GM21717 (cell line): ENCODE data around the gene OSBPL6.
"Not testable (repeated sequence)": the region's sequence is repeated elsewhere in the genome, so short reads cannot be mapped to it uniquely, and the experiment has no call there.

Source experiments
- ATAC-seq: cut with Tn5 transposase; IDR thresholded peaks from one replicate; pipeline ENCODE4 v1.9.1; 2021; ENCODE audit warnings: mild to moderate bottlenecking, moderate library complexity; ENCODE audit not compliant: unreplicated experiment

The OSBPL6 gene

DNA sequence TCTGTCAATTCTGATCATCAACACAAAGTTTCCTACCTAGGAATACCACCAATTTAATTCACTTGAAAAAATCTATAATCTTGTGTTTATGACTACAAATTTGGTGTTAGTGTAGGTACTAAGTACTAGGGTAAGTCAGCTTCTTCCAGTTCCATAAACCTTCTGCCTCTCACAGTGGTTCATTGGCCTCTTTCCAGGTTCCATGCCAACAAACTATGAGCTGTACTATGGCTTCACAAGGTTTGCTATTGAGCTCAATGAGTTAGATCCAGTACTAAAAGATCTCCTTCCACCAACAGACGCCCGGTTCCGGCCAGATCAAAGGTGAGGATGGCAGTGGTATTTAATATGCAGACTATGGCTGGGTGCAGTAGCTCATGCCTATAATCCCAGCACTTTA, 197.9 kb downstream of the OSBPL6 start:
- ATAC-seq: no peak

- no peak for ATAC-seq
Measured at GRCh38 chr2:178394859-178395258, 200.5 kb downstream of the OSBPL6 start.

- ATAC-seq: no peak
Measured at GRCh38 chr2:178395295-178395694, 201.0 kb downstream of the OSBPL6 start.

DNA sequence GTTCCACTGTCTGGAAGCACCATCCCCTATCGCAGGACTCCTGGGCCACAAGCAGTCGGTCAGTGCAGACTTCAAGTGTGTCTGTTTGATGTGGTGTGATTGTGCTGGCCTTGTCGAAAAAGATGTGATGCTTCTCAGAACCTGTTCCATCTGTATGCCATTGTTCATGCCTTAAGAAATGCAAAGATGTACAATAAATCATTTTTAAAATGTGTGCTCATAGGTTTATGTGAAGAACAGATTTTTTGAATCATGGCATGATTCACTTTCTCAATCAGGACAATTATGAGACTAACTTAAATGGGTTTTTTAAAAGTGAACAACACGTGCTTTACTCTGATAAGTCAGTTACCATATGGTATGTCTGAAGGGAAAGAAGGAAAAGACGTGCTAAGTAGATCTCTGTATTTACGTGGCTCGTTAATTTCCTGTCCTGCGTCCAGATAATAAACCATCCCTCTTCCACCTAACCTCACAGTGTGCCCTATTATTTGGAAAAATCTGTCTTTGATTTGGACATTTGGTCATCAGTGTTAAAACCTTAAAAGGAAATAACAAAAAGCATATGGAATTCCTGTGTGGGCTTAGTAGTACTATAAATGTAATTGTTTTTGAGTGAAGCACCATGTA, 201.7 kb downstream of the OSBPL6 start:
- no peak for ATAC-seq

- peak; percentile 93 for ATAC-seq
Measured at GRCh38 chr2:178397002-178397605, 202.8 kb downstream of the OSBPL6 start.

GRCh38 chr2:178401994-178402437, 207.7 kb downstream of the OSBPL6 start:
- ATAC-seq: no peak

DNA sequence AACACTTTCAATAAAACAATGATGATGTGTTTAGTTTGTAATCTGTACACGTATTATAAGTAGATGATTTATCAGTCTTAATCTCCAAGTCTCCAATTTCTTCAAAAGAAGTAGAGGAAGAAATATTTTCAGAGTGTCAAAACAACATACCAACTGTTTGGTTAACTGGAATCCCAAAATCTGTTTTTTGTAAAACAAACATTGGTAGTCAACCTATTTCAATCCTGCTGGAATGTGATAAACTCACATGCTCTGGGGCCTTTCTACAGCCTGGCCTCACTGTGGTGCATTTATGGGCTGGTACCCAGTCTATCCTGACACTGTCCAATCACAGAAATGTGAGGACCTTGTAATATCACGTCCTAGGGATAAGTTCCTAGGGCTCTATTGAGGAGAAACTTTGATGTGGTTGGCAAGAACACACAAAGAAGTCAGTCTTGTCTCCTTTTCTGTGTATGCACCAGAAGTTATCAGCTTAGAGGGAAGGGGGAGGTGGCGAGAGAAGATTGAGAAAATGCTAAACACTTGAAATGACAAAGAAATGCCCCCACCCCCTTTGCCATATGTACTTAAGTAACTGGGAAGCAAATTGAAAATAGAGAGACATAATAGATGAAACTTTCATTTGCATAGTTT, 209.5 kb downstream of the OSBPL6 start:
- ATAC-seq: peak; percentile 53

DNA sequence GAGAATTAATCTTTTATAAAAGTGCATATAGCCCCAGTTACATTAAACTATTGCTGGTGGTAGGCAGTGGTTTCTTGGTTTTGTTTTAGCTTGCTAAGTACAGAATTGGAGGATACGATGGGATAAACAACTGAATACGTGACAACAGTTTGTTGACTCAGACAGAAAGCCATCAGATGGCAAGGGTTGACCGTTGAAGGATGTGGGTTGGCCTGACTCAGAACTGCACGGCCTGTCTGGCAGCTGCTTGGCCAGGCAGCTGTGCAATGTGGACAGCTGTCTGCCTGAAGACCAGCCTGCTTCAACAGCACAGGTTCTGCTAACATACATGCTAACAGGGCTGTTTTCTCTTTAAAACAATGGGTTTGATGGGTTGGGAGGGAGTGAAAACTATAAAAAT, 210.1 kb downstream of the OSBPL6 start:
- ATAC-seq: peak; percentile 100

GRCh38 chr2:178409261-178409660, 214.9 kb downstream of the OSBPL6 start:
- ATAC-seq: no peak

DNA sequence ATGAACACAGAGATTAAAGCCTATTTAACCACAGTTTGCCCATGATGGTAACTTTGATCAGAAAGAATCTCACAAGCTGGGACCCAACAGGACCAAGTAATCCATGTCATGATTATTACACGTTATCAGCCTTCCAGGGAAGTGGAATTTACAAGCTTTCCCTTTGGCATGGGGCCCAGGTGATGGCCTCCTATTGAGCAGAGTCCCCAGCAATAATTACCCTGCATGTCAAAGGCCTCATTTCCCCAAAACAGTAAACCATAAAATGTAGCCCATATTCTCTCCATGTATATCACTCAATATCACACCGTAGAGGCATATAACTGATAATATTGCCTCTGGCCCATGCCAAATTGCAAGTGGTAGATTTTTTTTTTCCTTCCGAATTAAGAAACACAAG, 217.7 kb downstream of the OSBPL6 start:
- ATAC-seq: no peak

DNA sequence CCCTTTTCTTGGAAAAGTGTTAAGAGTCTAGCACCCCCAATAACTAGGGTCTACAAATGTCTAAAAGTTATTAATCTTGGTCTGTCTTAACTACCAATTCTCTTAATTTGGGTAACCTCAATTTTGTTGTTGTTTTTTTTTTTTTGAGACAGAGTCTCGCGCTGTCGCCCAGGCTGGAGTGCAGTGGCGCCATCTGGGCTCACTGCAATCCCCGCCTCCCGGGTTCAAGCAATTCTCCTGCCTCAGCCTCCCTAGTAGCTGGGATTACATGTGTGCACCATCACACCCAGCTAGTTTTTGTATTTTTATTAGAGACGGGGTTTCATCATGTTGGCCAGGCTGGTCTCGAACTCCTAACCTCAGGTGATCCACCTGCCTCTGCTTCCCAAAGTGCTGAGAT, 218.1 kb downstream of the OSBPL6 start:
- not testable (repeated sequence) for ATAC-seq

DNA sequence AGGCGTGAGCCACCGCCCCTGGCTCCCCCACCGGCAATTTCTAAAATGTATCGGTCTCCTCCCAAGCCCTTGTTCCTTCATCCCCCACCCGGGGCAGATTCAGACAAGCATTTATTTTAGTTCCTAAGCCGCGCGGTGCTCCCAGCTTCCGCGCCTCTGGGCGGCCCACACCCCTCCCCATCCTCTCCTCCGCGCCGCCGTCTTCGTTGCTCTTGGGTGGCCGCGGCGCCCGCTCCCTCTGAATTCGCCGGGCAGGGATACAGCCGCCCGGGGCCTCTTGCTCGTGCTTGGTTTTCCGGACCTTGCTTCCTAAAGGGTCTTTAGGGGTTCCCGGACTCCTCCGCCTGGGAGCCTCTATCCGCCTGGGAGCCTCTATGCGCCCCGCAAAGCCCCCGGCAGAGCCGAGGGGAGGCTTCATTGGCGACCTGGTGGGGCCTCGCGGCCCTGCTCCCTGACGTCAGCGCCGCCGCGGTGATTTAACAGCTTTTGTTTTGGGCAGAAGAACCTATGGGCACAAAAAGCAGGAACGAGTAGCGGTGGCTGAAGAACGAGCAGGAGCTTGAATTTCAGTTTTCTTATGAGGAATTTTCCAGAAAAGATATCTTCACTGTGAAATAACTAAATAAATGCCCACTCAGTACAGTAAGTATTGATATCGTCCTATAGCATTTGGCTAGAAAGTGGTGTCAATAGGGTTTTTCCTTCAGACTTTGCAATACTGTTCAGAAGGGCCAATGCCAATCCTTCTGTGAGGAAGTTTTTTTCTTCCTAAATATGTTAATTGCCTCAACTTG, 219.4 kb downstream of the OSBPL6 start:
- ATAC-seq: peak; percentile 85

- peak; percentile 85 for ATAC-seq
Measured at GRCh38 chr2:178414266-178415247, 220.2 kb downstream of the OSBPL6 start.

DNA sequence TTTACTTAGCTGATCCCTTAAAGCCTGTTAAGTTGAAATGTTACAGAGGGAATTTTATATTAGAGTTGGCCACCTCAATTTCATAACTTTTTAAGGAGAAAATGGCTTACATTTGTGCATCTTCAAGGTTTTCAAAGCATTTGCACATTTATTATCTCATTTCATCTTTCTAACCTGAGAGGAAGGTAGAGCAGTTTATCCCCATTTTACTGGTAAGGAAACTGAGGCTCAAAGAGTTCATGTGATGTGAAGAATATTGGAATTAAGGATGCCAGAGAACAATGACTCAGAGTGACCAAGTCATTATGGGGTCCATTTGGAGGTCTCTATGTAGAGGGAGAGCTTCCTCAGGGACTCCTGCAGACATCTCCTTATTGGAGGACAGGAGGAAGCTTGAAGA, 221.7 kb downstream of the OSBPL6 start:
- ATAC-seq: no peak

DNA sequence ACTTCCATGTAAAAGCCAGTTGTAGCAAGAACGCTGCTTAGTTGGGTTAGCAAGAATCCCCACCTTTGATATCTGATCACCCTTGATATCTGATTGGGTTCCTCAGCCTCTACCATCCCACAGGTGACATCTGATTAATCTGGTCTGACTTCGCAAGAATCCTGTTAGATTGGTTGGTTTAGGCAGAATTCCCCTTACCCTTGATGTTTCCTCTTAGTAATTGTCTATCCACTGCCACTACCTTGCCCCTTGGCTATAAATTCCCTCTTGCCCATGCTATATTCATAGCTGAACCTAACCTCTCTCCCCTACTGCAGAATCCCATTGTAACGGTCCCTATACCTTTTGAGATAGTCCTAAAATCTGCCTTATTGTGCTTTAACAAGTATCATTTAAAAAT, 223.6 kb downstream of the OSBPL6 start:
- no peak for ATAC-seq

DNA sequence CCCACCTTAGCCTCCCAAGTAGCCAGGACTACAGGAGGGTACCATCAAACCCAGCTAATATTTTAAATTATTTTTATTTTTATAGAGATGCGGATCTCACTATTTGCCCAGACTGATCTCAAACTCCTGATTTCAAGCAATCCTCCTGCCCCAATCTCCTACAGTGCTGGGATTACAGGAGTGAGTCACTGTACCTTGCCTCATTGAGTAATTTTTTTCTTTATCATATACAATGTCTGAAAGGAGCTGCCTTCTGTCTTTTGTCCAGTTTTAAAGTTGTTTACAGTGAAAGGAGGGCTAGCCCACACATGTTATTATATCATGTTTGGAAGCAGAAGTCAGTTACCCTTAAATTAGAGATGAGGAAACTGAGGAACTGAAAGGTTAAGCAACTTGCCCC, 224.1 kb downstream of the OSBPL6 start:
- no peak for ATAC-seq

DNA sequence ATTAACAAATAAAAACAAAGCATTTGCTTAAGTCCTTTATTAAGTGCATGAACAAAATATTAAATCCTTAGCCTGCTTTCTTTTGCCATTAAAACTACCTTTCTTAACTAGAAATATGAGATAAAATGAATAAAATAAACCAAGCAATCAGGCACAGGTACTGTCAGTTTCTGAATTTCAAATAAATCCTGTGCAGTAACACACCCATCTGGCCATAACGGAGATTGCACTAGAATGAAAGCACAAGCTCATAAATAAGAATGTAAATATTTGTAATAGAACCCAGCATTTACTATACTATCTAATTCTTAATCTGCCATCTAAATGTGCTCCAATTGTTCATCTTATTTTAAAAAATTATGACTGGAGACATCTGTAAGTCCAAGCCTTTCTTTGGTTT, 224.8 kb downstream of the OSBPL6 start:
- no peak for ATAC-seq

DNA sequence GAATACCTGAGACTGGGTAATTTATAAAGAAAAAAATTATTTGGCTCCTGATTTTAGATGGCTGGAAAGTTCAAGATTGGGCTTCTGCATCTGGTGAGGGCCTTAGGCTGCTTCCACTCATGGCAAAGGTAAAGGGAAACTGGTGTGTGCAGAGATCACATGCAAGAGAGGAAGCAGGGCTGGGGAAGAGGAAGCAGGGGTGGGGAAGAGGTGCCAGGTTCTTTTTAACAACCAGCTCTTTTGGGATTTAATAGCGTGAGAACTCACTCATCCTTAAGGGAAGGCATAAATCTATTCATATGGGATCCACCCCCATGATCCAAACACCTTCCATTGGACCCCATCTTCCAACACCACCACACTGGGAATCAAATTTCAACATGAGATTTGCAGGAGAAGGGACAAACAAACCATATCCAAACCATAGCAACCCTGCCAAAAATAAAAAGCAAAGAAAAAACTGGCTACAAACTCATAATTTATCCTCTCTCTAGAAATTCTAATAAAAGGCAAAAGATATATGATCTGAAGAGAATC, 226.2 kb downstream of the OSBPL6 start:
- ATAC-seq: no peak

- no peak for ATAC-seq
Measured at GRCh38 chr2:178422097-178422496, 227.8 kb downstream of the OSBPL6 start.

- not testable (repeated sequence) for ATAC-seq
Measured at GRCh38 chr2:178423746-178424145, 229.4 kb downstream of the OSBPL6 start.
